NCI-H2196 treated with DMSO at 0.1 percent for 48 hours (cell line): Measurements from ENCODE around the gene AGPAT4.
"Not testable (repeated sequence)": the region's sequence is repeated elsewhere in the genome, so short reads cannot be mapped to it uniquely, and the experiment has no call there.

Source experiments
- DNase-seq: peaks from one replicate; lab custom pipeline; 2025; ENCODE audit not compliant: unreplicated experiment; lab: John Stamatoyannopoulos, UW

Gene AGPAT4

DNA sequence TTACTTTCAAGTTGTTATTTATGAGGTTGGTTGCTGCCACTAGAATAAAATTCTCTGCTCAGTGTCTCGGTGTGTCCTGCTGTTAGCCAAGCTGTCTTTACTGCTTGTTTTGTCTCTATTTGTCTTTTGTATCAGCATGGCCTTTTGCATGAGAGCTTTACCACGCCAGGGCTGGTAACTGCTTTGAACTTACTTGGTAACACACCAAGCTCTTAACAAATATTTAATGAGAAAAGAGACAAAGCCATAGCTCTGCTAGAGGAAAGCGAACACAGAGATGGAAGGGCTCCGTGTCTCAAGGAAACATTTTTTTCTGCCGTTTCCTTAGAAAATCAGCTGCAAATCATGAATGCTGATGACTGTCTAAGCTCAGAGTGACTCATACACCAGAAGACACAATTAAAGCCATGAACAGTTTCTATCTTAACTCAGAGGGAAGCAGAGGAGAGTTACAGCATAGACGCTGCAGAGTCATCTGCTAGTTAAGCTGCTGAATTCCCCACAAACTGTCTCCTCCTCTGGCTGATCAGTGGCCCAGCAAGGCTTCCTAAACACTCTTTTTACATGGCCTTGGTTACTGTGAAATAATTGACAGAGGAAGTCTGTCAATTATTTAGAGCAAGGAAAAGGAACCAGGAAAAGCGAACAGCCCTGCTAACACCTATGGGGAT, 44.8 kb downstream of the AGPAT4 start:
- DNase-seq: no peak

DNA sequence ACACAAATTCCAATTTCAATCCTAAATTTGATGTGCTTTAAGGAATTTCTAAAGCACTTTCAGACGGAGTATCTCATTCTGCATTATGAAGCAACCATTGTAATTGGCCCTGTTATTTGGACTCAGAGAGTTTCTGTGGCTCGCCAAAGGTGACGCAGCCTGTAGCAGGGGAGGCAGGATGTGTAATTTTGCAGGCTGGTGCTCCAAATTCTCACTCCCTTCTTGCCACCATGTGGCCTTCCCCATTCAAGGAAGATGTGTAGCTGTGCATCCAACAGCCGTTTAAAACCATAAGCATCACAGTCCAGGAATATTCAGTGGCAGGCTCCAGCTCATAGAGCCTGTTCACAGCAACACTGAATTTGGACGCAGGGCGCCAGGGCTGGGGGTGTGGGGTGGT, 45.8 kb downstream of the AGPAT4 start:
- DNase-seq: no peak

DNA sequence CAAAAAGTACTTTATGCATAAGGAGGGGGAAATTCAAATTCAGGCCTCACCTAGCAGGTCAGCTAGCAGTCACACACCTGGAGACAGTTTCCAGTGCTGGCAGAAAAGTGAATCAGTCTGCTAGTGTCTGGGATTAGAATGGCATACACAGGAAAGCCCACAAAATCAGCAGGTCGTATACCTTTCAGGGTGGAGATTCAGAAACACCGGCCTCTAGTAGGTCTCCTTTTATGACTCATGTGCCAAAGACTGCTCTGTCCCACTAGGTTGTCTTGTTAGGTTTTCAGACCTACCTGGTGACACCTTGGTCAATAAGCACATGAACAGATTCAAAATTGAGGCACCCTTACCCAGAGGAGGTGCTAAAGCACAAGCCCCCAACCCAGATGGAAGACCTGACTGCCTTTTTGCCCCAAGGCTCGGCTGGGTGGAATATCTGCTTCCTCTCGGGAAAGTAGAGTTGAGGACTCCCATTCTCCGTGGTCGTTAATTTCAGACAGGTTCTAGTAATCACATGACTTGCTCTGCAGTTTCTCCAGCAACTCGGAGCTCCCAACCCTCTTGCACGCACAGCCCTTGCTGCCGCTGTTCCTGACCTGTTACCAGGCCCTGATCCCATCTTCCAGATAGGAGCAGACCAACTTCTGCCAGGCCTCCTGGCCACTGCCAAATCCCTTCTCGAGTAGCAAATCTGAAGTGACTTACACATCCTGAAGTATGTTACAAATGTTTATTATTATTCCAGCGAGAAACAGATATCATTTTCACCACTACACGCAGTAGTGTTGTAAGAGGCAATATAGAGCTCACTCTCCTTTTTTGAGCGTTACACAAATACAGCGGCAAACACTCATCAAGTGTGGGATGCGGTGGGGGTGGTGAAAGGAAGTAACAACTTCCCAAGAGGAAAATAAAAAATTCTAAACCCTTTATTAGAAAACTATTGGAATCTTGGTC, 46.6 kb downstream of the AGPAT4 start:
- DNase-seq: no peak

DNA sequence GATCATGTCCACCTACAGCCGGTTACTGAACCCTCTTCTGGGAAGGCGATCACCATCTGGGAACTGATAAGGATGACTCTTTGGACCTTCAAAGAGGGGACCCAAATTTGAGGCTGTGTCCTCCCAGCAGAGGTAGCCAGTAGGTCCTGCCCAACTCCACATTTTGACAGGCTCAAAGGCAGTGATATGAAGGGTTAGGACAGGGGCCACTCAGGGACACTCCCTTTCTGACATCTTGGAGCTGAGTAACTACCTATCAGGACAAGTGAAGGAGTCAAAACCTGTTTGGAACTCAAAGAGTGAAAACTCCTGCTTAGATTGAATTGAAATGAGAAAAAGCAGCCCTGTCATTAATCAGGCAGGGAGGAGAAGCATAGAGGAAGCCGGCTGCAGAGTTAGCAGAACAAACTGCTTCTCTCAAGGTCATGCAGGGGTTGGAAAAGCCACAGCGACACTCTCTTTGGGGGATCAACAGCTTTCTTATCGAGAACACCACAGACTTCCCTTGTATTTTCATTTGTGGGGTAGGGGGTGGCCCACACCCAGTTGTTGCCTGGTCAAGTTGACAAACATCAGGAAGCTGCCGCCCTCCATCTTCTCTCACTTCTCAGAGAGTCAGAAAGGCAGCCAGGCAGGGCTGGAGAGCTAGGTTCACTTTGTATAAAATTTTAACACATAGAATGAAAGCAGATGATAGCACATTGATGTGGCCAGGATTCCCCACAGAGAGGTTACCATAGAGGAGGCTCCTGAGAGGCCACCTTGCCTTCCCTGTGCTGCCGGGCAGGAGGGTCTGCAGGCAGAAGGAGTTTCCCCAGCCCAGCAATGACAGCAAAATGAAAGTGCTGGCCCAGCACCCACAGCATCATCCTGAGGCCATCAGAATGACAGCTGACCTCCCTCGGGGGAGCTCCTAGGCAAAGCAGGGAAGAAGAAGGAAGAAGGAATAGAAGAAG, 47.6 kb downstream of the AGPAT4 start:
- DNase-seq: no peak

DNA sequence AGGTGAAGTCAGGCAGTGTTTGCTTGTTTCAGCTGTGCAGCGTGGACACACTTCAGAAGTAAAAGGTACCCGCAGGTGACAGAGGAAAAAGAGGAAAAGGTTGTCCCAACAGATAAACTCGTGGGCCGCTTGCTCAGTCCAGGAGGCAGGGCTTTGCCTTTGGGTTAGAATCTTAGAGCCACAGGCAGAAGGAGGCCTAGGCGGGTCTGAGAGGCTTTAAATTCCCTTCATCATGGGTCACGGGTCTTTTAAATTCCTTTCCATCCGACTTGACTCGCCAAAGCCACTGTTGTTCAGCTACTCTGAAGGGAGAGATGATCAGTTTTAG, 48.2 kb downstream of the AGPAT4 start:
- no peak for DNase-seq

DNA sequence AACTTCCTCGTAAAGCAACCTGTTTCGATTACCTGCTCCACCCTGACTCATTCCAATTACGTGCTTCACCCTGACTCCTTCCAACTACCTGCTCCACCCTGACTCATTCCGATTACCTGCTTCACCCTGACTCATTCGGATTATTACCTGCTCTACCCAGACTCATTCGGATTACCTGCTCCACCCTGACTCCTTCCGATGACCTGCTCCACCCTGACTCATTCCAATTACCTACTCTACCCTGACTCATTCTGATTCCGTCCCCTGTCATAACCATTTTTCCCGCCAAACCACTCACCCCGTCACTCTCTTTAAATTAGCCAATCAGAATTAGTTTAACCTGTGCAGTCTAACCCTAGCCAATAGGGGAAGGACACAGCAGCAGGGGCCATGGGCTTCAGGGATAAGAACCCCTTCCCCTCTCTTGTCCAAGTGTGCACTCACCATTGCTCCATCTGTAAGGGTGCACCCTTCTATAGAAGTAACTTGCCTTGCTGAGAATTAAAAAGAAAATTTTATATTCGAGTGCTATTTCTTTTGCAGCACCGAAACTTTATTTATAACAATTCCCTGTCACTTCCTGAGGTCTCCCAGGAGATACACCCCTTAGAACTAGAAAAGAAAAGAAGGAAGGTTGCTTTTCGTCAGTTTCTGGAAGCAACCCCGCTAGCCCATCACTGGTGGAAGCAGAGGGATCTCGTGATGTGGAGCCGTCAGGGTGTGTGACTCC, 48.7 kb downstream of the AGPAT4 start:
- DNase-seq: not testable (repeated sequence)

DNA sequence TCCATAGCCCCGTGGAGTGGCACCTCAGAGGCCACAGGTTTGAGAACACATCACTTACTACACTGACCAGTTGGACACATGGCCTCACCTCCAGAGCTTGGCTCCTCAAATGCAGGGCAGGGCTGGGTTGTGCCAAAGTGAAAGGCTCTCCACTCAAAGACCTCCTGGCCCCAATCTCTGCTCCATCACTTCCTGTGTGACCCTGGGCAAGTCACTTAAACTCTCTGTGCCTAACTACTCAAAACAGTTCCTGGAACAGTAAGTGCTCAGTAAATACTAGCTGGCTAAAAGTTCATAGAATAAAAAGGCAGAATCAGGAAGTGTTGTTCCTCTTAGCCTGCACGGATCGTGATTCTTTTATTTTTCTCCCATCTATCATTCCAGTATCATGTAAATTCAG, 50.2 kb downstream of the AGPAT4 start:
- DNase-seq: no peak

DNA sequence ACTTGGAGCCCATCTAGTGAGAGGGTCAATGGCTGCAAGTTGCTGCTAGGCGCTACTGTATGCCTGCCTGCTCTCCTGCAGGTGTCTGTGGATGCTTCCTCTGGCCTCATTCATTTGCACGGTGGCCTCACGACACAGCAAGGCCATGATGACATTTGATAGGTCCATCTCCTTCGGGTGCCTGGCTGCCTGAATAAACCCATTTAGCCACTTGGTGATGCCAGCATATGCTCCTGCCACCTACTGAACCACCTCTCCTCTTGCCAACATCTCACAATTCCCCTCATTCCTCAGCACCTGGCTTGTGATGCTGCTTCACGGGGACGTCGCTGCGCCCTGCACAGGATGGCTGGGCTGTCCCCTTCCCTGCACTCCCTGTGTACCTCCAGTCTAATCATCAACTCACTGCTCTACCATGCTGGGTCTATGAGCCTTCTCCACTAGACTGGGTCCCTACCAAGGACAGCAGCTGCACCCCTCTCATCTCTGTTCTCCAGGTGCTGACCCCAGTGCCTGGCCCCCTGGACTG, 51.1 kb downstream of the AGPAT4 start:
- DNase-seq: no peak

DNA sequence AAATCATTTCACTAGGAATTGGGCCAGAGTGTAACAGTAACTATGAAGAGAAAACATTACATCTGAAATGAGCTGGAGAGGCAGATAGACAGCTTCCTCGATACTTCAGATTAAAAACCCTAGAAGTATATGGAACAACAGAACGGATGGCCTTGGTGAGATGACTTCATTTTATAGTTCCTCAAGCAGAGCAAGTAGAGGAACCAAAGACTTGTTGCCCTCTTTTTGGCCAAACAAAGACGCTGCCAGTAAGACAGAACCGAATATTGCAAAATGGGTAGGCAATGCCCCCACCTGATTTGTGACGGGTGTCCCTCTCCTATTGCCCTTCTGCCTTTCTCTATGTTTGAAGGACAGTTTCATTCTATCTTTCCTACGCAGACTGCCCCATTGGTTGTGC, 53.5 kb downstream of the AGPAT4 start:
- DNase-seq: no peak

DNA sequence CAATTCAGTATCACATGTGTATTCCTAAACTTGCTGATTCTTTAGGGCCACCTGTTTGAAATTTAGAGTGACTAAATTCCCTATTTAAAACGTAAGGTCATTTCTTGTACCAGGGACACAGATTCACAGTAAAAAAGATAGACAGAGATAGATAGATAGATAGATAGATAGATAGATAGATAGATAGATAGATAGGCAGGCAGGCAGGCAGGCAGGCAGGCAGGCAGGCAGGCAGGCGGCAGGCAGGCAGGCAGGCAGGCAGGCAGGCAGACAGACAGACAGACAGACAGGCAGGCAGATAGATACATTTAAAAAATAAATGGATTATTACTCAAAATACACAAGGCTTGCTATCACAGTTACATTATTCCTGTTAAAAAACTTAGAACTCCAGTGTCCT, 54.2 kb downstream of the AGPAT4 start:
- DNase-seq: no peak

DNA sequence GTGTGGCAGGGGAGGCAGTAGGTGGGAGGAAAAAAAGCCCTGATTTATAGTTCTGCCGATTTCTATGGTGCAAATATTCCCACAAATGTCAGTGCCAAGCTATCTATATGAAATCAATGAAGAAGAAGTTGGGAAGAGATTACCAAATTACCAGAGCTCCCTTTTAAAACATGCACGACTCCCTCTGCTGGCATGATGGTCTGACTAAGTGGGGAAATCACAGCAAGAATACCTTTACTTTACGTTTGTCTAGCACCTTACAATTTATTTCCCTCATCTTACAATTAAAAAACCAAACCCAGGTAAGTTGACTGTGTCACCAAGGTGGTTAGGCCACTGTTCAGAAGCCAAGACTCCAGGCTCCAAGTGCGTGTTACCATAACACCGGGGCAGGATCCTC, 55.6 kb downstream of the AGPAT4 start:
- DNase-seq: no peak

DNA sequence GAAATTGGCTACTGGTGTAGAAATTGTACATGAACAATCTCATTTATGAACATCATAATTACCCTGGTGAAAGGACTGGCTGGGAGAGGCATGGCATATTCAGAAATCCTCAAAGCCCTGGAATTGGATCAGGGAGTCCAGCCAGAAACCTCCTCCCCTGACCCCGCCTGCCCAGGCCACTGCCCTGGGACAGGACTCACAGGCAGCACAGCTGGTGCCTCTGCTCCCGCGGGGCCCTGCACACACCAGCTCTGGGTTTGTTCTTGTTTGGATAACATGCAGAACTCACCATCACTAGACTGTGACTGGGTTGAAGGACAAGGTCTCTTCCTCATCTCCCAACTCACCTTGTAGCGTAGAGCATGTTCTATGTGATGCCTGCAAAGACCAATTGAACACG, 56.2 kb downstream of the AGPAT4 start:
- no peak for DNase-seq

DNA sequence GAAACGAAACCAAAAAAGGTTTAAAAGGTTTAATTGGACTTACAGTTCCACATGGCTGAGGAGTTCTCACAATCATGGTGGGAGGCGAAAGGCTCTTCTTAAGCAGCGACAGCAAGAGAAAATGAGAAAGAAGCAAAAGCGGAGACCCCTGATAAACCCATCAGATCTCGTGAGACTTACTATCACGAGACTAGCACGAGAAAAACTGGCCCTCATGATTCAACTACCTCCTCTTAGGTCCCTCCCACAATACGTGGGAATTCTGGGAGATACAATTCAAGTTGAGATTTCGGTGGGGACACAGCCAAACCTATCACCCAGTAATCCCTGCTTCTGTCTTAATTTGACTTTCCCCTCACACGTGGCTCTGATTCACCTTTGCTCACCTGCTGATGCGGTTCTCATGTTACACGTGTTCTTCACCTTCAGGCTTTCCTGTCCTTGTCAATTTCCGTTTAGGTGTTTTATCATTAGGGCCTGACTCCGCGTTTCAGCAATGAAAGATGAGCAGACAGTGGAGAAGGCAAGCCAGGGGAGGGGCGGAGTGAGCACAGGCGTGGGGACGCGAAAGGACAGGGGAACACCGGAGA, 57.1 kb downstream of the AGPAT4 start:
- no peak for DNase-seq

DNA sequence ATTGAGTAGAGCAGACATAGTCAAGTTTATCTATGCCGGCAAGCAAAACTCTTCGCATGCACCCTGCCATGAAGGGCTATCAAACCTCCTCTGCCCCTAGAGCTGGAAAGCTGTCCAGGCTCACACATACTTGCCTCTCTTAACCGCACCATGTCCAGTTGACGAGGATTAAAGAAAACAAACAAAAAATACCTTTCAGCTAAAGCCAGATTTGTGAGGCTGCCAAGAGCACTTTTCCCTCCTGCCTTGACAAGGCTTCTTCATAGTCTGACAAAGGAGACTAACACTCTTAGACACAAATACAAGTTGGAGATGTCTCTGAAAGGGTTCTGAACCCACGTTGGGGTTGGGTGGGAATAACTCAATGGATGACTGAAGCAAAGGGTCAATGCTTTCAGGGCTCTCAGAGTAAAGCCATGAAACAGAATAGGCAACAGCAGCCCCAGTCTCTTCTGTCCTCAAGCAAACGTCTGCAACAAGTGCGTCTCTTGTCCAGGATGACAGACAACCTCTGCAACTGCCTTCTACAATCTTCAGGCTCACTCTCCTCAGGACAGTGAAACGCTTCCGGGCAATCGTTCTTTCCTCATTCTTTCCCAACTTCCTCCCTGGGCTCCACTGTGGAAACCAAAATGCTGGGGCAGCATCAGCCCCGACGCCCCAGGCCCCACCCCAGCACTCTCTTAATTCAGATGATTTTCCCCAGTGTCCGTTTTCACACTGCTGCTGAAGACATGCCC, 57.8 kb downstream of the AGPAT4 start:
- DNase-seq: no peak

DNA sequence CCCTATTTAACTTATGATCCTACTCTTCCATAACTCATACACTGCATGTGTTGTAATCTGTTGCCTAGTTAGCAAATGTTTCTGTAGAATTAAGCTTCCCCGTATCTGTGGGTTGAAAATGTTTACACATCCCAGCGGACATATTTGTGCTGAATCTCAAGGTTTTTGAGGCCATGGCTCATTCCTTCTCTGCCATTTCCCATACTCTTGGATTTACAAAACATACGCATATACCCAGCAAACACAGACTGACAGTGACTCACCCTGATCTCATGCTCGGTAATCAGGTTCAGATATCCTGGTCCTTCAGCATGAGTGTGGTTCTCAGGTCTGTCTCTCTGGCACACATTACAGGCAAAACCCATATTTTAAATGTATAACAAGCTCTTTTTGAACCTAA, 58.7 kb downstream of the AGPAT4 start:
- DNase-seq: no peak

DNA sequence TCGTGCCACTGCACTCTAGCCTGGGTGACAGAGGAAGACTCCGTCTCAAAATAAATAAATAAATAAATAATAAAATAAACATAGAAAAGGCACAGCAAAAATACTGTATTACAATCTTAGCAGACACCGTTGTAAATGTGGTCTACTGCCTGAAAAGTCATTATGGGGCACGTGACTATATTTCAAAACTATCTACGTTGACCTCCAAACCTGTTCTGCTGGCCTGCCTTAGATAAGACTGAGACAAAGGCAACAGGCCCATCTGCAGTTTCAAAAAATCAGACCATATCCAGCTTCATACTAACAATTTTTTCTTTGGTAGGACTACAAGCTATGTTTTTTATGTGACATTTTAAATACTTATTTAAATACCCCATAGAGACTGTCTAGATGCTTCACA, 59.1 kb downstream of the AGPAT4 start:
- DNase-seq: no peak

DNA sequence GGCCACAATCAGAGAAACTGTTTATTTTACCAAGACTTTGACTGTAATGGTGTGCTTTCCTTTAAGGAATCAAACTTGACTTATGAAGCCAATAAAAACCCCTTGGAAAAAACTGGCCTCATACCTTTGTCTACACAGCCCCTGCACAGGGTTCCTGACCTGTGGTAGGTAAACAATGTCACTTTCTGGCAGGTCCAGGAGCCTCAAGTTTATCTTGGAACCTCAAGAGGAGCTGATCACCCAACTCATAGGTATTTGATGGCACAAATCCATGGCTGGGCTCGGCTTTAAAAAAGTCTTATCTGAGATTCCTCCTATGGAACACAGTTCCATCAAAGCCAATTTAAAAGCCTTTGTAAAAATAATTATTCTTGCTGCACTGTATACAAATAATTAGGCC, 61.0 kb downstream of the AGPAT4 start:
- DNase-seq: no peak

DNA sequence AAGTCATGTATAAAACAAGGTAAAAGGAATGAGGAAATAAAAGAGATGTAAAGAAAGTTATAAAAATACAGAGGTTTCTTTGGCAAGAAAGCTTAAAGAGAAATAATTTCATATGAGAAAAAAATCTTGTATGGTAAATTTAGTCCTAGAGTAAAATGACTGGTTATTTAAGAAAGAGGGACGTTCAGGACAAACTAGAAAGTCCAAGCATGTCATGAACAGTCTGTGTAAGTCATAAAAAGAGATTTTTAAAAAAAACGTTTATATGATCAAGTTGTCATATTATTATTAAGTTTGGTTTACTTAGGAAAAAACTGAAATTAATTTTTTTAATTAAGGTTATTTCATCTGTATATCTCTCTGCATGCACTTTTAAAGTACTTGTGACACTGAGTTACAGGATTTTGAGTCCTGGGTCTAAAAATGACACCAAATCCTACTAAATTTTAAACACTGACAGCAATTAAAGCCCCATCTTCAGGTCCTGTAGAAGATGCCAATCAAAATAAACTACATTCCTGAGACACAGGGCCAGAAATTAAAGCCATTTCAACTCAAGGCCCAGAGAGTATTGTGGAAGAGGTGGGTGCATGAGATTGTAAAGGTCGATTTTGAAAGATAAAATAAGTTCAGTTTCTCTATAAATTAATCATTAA, 62.4 kb downstream of the AGPAT4 start:
- no peak for DNase-seq

DNA sequence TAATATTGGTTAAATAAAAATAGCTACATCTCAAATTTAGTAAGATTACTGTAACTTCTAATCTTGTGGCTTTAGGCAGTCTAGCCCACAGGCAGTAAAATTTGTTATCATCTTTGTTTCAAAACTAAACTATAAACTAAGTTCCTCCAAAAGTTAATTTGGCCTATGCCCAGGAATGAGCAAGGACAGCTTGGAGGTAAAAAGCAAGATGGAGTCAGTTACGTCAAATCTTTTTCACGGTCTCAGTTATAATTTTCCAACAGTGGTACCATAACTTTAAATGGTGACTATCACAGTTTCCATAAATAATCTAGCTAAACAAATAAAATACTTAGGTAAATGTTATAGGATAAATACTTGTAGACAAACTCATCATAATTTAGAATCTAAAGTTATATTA, 63.0 kb downstream of the AGPAT4 start:
- no peak for DNase-seq
